Stimulated activated naive CD8-positive, alpha-beta T cell treated with anti-CD3 and anti-CD28 coated beads, Interleukin-15, Interleukin-2, amounts not matched to agents 100 ng/mL and 50 ng/mL, for 24 hours (primary cell): ENCODE data around the gene CDC42SE1.

Experiments
- H3K27ac Mint-ChIP-seq: one replicate; pipeline ENCODE4 v1.8.0; 2021; ENCODE audit warnings: mild to moderate bottlenecking, mixed read lengths
- H3K27me3 Mint-ChIP-seq: one replicate; pipeline ENCODE4 v1.8.0; 2021; ENCODE audit warnings: mixed read lengths
- H3K36me3 Mint-ChIP-seq: one replicate; pipeline ENCODE4 v1.8.0; 2021; ENCODE audit warnings: low read depth, mixed read lengths
- H3K4me1 Mint-ChIP-seq: one replicate; pipeline ENCODE4 v1.8.0; 2021; ENCODE audit warnings: low read depth, mixed read lengths
- H3K4me3 Mint-ChIP-seq: one replicate; pipeline ENCODE4 v1.8.0; 2021; ENCODE audit warnings: mild to moderate bottlenecking, mixed read lengths
- H3K9me3 Mint-ChIP-seq: one replicate; pipeline ENCODE4 v1.8.0; 2021; ENCODE audit warnings: mixed read lengths

Gene CDC42SE1

DNA sequence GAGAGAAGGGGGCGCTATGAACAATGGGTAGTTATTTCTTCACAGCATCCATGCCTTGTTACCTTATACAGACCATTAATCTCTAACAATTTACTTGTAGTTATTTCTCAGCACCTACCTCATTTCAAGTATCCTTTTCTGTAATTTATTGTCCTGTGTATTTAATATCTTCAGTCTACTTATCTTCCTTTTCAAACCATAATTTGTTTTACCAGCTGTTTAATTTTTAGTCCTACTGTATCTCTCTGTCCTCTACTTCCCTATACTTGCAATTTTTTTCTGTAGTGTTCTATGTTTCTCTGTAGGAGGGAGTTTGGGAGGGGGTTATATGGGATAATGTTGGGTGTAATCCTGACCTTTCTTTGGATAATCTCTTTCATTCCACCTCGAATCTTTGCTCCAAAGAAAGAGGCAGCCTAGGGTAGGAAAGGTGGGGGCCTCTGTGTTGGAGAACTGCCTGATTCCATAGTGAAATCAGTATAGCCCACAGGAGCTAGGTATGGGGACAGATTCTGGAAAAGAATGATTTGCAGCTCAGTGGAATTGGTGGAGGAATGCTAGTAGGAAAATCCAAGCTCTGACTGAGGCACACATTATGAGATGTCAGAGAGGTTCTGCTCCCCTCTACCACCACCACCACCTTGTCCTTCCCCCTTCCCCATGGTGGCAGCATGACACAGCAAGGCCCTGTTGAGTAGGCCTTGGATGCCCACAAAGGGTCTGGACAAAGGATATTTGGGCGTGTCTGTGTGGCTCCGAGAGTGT, 1.4 kb upstream of the CDC42SE1 start:
- H3K4me1 Mint-ChIP-seq, result peaks cover 54% of the 10 kb centered on the region
- peak overlapping the region; percentile 98 for H3K4me3 Mint-ChIP-seq
- no peaks in the 10 kb centered on the region for H3K9me3 Mint-ChIP-seq
- H3K27me3 Mint-ChIP-seq, result no peaks in the 10 kb centered on the region
- peak overlapping the region; percentile 97 for H3K27ac Mint-ChIP-seq
- H3K36me3 Mint-ChIP-seq, result peaks cover 35% of the 10 kb centered on the region

GRCh38 chr1:151060007-151060656, 710 bp upstream of the CDC42SE1 start, which contains the start of gene MLLT11:
Gene MLLT11 (plus strand): TSS chr1:151060397. CDS start chr1:151067225, 6,828 bp downstream.
- peaks cover 42% of the 10 kb centered on the region for H3K36me3 Mint-ChIP-seq
- H3K4me1 Mint-ChIP-seq, result peaks cover 61% of the 10 kb centered on the region
- H3K27me3 Mint-ChIP-seq, result no peaks in the 10 kb centered on the region
- H3K27ac Mint-ChIP-seq, result peak within 1 kb of the TSS; percentile 97
- H3K4me3 Mint-ChIP-seq, result peak within 1 kb of the TSS; percentile 98
- H3K9me3 Mint-ChIP-seq, result no peaks in the 10 kb centered on the region

DNA sequence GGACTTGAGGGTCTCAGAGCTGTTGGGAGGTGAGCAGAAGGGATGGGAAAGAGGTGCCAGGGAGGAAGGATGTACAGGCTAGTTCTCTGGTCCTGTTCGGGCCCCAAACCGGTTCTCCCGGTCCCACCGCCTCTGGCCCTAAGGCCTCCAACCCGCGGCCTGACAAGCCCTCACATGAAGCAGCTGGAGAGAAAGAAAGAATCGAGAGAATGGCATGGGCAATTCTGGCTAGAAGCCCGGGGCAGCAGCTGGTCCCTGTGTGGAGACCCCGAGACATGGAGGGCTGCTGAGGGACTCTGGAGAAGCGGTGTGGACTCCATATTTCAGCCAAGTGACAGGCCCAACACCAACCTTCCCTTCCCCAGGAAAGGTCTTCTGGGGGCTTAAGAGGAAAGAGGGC, 730 bp downstream of the CDC42SE1 start:
- H3K4me1 Mint-ChIP-seq, result peaks cover 72% of the 10 kb centered on the region
- peak overlapping the region; percentile 97 for H3K27ac Mint-ChIP-seq
- H3K27me3 Mint-ChIP-seq, result no peaks in the 10 kb centered on the region
- peak overlapping the region; percentile 98 for H3K4me3 Mint-ChIP-seq
- H3K36me3 Mint-ChIP-seq, result peaks cover 55% of the 10 kb centered on the region
- no peaks in the 10 kb centered on the region for H3K9me3 Mint-ChIP-seq

DNA sequence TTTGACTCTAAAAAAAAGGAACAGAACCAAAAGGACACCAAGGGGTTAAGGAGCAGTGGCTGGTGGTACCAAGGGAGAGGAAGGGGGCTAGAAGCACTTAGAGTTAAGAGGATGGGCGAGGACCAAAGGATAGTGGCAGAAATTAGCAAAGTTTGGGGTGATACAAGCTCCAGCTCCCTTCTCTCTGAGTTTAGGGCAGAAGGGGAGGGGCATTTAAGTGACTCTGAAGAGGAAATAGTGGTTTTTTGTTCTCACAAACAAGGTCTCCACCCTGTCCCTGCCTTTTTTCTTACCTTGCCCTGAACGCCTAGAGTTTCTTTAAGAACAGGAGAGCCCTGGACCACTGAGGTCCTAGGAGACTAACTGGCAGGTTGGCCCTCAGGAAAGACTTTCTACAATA, 3.3 kb downstream of the CDC42SE1 start:
- H3K27me3 Mint-ChIP-seq, result no peaks in the 10 kb centered on the region
- H3K9me3 Mint-ChIP-seq, result no peaks in the 10 kb centered on the region
- H3K27ac Mint-ChIP-seq, result peak overlapping the region; percentile 97

DNA sequence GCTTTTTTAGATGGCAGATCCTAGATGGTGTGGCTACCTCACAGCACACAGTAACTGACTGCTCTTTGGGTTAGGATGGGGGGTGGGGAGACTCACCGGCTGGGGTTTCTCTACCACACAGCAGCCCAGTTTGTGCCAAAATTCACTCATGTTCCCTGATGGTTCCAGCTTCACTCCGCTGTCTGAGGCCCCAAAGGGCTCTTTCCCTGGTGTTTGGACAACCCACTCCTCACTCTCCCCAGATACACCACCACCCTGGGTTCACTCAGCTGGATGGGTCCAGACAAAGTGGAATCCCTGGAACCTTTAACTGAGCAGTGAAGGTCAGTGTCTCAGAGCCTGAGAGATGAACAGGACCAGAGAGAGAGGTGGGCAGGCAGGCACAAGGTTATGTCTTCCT, 3.8 kb downstream of the CDC42SE1 start:
- peaks cover 61% of the 10 kb centered on the region for H3K4me1 Mint-ChIP-seq
- peak overlapping the region; percentile 98 for H3K4me3 Mint-ChIP-seq
- peak overlapping the region; percentile 97 for H3K27ac Mint-ChIP-seq
- peaks cover 86% of the 10 kb centered on the region for H3K36me3 Mint-ChIP-seq
- no peaks in the 10 kb centered on the region for H3K9me3 Mint-ChIP-seq
- no peaks in the 10 kb centered on the region for H3K27me3 Mint-ChIP-seq

More for the DNA sequence above, 3.3 kb downstream of the CDC42SE1 start:
- Mint-ChIP-seq H3K36me3 (peaks cover 81% of the 10 kb centered on the region), H3K4me3 (peak overlapping the region; percentile 98), H3K4me1 (peaks cover 65% of the 10 kb centered on the region)

DNA sequence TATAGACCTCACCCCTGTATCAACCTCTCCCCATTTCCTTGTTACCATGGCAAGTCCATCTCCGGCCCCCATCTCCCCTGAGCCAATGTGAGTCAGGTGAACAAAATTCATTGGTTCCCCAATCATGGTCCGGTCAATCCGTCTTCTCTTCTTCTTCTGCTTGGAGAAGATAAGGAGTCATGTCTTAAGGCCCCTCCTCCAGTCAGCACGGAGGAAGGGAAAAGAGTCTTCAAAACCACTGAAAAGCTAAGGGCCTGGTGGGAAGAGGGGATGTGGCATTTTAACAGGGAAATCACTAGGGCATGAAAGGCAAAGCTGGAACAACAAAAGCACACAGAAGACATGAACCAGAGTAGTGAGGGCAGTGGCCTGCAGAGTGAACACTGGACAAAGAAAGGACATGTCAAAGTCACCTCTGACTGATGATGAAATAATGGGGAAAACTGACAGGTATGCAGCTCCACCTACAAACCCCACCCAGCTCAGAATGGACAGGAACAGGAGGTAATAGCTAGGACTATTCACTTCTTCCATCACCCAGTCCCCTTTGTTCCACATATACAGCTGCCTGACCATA, 4.4 kb downstream of the CDC42SE1 start:
- no peaks in the 10 kb centered on the region for H3K27me3 Mint-ChIP-seq
- peak overlapping the region; percentile 97 for H3K27ac Mint-ChIP-seq
- peaks cover 58% of the 10 kb centered on the region for H3K4me1 Mint-ChIP-seq
- H3K4me3 Mint-ChIP-seq, result peak overlapping the region; percentile 98
- H3K36me3 Mint-ChIP-seq, result peaks cover 92% of the 10 kb centered on the region
- H3K9me3 Mint-ChIP-seq, result no peaks in the 10 kb centered on the region

DNA sequence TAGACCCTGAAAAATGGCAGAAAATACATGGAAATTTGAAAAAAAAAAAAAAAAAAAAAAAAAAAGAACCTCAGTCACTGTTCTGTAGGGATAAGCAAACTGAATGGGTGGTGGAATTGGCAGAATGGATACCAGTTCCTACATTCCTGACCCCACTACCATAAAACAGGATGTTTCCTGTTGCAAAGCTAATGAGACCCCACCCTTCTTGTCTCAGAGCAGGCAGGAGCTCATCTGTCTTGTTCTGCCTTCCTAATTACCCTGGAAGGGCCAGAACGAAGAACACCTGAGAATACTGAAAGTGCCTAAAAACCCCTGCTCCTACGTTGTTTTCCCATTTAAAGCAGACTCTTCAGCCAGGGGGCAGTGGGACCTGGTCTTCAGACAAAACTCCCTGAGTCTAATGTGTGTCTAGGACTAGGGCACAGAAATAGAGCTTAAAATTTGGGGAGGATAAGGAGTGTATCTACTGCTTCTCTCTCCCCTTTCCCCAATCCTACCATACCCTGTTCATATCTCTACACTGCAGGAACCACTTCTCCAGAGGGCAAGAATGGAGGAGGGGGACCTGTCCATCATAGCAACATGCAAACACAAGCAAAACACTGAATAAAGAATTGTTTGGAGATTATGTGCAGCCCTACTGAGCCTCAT, 7.9 kb downstream of the CDC42SE1 start:
- no peak overlapping the region for H3K4me3 Mint-ChIP-seq
- H3K36me3 Mint-ChIP-seq, result peaks cover 69% of the 10 kb centered on the region
- H3K27ac Mint-ChIP-seq, result peak overlapping the region; percentile 74
- peaks cover 70% of the 10 kb centered on the region for H3K4me1 Mint-ChIP-seq
- no peaks in the 10 kb centered on the region for H3K9me3 Mint-ChIP-seq
- no peaks in the 10 kb centered on the region for H3K27me3 Mint-ChIP-seq

DNA sequence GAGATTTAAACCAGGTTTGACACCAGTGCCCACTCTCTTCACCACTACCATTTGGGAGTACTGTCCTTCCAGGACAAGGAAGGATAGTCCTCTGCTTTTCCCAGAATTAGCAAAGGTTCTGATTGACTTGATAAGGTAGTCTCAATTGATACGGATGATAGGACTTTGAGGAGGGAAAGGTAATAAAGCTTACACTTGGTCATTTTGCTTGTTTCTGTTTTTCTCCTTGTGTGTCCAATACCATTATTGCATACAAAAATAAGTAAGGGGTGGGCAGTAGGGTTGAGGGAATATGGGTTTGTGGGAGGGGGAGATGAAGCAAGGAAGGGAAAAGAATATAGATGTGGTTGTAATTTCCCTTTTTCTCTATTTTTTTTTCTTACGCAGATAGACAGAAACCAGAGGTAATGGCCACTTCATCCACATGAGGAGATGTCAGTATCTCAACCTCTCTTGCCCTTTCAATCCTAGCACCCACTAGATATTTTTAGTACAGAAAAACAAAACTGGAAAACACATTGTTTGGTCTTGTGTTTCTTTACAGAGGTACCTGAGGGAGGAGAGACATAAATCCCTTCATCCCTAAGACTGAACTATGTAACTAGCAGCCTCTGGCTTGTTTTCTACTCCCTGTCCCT, 9.3 kb downstream of the CDC42SE1 start:
- H3K9me3 Mint-ChIP-seq, result no peaks in the 10 kb centered on the region
- H3K4me1 Mint-ChIP-seq, result peaks cover 64% of the 10 kb centered on the region
- H3K36me3 Mint-ChIP-seq, result peaks cover 56% of the 10 kb centered on the region
- H3K4me3 Mint-ChIP-seq, result no peak overlapping the region
- H3K27me3 Mint-ChIP-seq, result no peaks in the 10 kb centered on the region
- H3K27ac Mint-ChIP-seq, result peak overlapping the region; percentile 8

- H3K4me1 Mint-ChIP-seq, result peaks cover 57% of the 10 kb centered on the region
- H3K4me3 Mint-ChIP-seq, result peak overlapping the region; percentile 7
- H3K27ac Mint-ChIP-seq, result peak overlapping the region; percentile 8
- H3K27me3 Mint-ChIP-seq, result no peaks in the 10 kb centered on the region
- peaks cover 49% of the 10 kb centered on the region for H3K36me3 Mint-ChIP-seq
- no peaks in the 10 kb centered on the region for H3K9me3 Mint-ChIP-seq
These were observed 10.0 kb downstream of the CDC42SE1 start for GRCh38 chr1:151049458-151049857.

- Mint-ChIP-seq H3K27me3 (no peaks in the 10 kb centered on the region), H3K4me3 (peak overlapping the region; percentile 90), H3K9me3 (no peaks in the 10 kb centered on the region), H3K4me1 (peaks cover 55% of the 10 kb centered on the region), H3K27ac (peak overlapping the region; percentile 84), H3K36me3 (peaks cover 42% of the 10 kb centered on the region)
These were observed 10.8 kb downstream of the CDC42SE1 start for GRCh38 chr1:151048645-151049032.

GRCh38 chr1:151047925-151048644, 11.3 kb downstream of the CDC42SE1 start:
- Mint-ChIP-seq H3K27ac (peak overlapping the region; percentile 84), H3K9me3 (no peaks in the 10 kb centered on the region), H3K36me3 (peaks cover 36% of the 10 kb centered on the region), H3K27me3 (no peaks in the 10 kb centered on the region), H3K4me3 (peak overlapping the region; percentile 90), H3K4me1 (peaks cover 60% of the 10 kb centered on the region)

DNA sequence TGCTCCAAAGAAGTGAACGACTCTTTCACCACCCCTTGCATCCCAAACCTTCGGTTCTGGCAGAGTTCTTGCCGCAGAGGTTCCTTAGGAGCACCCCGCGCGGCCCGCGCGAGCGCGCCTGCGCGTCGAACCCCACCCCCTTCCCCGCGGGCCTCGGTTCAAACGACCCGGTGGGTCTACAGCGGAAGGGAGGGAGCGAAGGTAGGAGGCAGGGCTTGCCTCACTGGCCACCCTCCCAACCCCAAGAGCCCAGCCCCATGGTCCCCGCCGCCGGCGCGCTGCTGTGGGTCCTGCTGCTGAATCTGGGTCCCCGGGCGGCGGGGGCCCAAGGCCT, 11.9 kb downstream of the CDC42SE1 start, which contains the start of gene C1orf56:
Gene C1orf56 (plus strand): TSS at position 161 of the 334 bp plus-strand sequence. CDS start 97 bp downstream, at position 258.
- Mint-ChIP-seq H3K4me3 (peak within 1 kb of the TSS; percentile 90), H3K9me3 (no peaks in the 10 kb centered on the region), H3K27me3 (no peaks in the 10 kb centered on the region), H3K4me1 (peaks cover 62% of the 10 kb centered on the region), H3K36me3 (peaks cover 31% of the 10 kb centered on the region), H3K27ac (peak within 1 kb of the TSS; percentile 84)

GRCh38 chr1:151043163-151043562, 16.3 kb downstream of the CDC42SE1 start:
- Mint-ChIP-seq H3K9me3 (no peaks in the 10 kb centered on the region), H3K27ac (no peak overlapping the region), H3K27me3 (no peaks in the 10 kb centered on the region), H3K4me3 (no peak overlapping the region), H3K4me1 (peaks cover 32% of the 10 kb centered on the region), H3K36me3 (no peaks in the 10 kb centered on the region)

DNA sequence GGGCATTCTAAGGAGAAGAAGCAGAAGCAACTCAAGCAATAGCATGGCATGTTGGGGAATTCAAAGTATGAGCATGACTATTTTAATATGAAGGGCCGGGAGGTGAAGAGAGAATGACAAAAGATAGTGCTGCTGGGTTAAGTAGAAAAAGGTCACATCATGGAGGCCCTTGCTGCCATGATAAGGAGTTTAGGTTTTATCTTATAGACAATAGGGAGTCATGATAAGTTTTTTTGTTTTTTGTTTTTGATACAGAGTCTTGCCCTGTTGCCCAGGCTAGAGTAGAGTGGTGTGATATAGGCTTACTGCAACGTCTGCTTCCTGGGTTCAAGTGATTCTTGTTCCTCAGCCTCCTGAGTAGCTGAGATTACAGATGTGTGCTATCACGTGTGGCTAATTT, 19.9 kb downstream of the CDC42SE1 start:
- peaks cover 10% of the 10 kb centered on the region for H3K4me1 Mint-ChIP-seq
- H3K9me3 Mint-ChIP-seq, result no peaks in the 10 kb centered on the region
- peaks cover 18% of the 10 kb centered on the region for H3K36me3 Mint-ChIP-seq
- no peaks in the 10 kb centered on the region for H3K27me3 Mint-ChIP-seq
- H3K4me3 Mint-ChIP-seq, result no peak overlapping the region
- H3K27ac Mint-ChIP-seq, result no peak overlapping the region
